Suprapubic skin (tissue), 4 donors: Measurements from ENCODE around the gene SLC43A1. TPM values are rescaled to one million over a fixed set of nuclear protein-coding genes. Genes with fewer than 3 reads are reported as not detected.

Experiments
- DNase-seq, 2 donors: peaks; one replicate each; pipeline ENCODE4 v3.0.0-alpha.2; 2019; ENCODE audit warnings: low spot score in 2 of 2
- H3K27ac ChIP-seq: fragments of 200-600 bp; sonication (generic); one replicate; pipeline ENCODE4 v1.5.1; 2019
- H3K27me3 ChIP-seq: fragments of 200-600 bp; sonication (generic); one replicate; pipeline ENCODE4 v1.5.1; 2019
- H3K36me3 ChIP-seq: fragments of 200-600 bp; sonication (generic); one replicate; pipeline ENCODE4 v1.5.1; 2019
- H3K4me1 ChIP-seq: fragments of 200-600 bp; sonication (generic); one replicate; pipeline ENCODE4 v1.5.1; 2019
- H3K4me3 ChIP-seq: fragments of 200-600 bp; sonication (generic); one replicate; pipeline ENCODE4 v1.5.1; 2019; ENCODE audit warnings: mild to moderate bottlenecking
- H3K9me3 ChIP-seq: fragments of 200-600 bp; sonication (generic); one replicate; pipeline ENCODE4 v1.5.1; 2019
- CTCF ChIP-seq, 2 donors: fragments of 200-600 bp in 1 of 2; fragments of 450-650 bp in 1 of 2; sonication (generic) in 1 of 2; IDR thresholded peaks; one replicate each; pipeline ENCODE4 v1.5.1; 2016 to 2019; ENCODE audit warnings: antibody characterized with exemption in 2 of 2, mild to moderate bottlenecking in 1 of 2, moderate library complexity in 1 of 2
- EP300 ChIP-seq: sonication (generic); formaldehyde crosslinking; IDR thresholded peaks from one replicate; pipeline ENCODE4 v1.6.1; 2017; ENCODE audit warnings: antibody characterized with exemption
- POLR2A ChIP-seq, 2 donors: fragments of 450-650 bp; IDR thresholded peaks; one replicate each; pipeline ENCODE4 v1.6.1; 2017; ENCODE audit warnings: antibody characterized with exemption in 2 of 2, mild to moderate bottlenecking in 2 of 2, moderate library complexity in 2 of 2
- POLR2AphosphoS5 ChIP-seq, 3 donors: sonication (generic); formaldehyde crosslinking; IDR thresholded peaks; one replicate each; pipeline ENCODE4 v1.6.1; 2017; ENCODE audit warnings: antibody characterized with exemption in 3 of 3
- WGBS: methylation state at CpG from one replicate; pipeline ENCODE4 v1.1.5; 2018; 5-methylcytosine and 5-hydroxymethylcytosine counted together
- total RNA-seq, 4 donors: library from RNA; depleted of rRNA; stranded (reverse); fragments of >200 nt; gene quantifications; one replicate each; pipeline ENCODE4 v1.1.0, GENCODE V29; 2016

The SLC43A1 gene
- total RNA-seq, 4 donors from 2014 or later = 13.8 to 48.8 (median 22.3) TPM

GRCh38 chr11:57555393-57555792 lies 39.9 kb upstream of the SLC43A1 start:
- Histone ChIP-seq H3K27ac (no peak overlapping the region), H3K4me1 (no peaks in the 10 kb centered on the region), H3K9me3 (no peaks in the 10 kb centered on the region), H3K36me3 (peaks cover 88% of the 10 kb centered on the region), H3K27me3 (no peaks in the 10 kb centered on the region), H3K4me3 (no peak overlapping the region)
- no peak for DNase-seq
- WGBS = 83% methylated on average over 2 of the region's 2 CpGs
- TF ChIP-seq EP300 (no peak), POLR2AphosphoS5 (IDR thresholded peaks at IDR 0.05) (no peak), POLR2A (IDR thresholded peaks at IDR 0.05) (no peak), CTCF (IDR thresholded peaks at IDR 0.05) (no peak)

- 88% methylated on average over 5 of the region's 5 CpGs for WGBS
- H3K27ac ChIP-seq = no peak overlapping the region
- no peaks in the 10 kb centered on the region for H3K4me1 ChIP-seq
- no peak for TF ChIP-seq EP300
- TF ChIP-seq POLR2A (IDR thresholded peaks at IDR 0.05) = no peak
- no peak for TF ChIP-seq CTCF (IDR thresholded peaks at IDR 0.05)
- no peak for TF ChIP-seq POLR2AphosphoS5 (IDR thresholded peaks at IDR 0.05)
- H3K27me3 ChIP-seq = no peaks in the 10 kb centered on the region
- no peak overlapping the region for H3K4me3 ChIP-seq
- DNase-seq = no peak
- no peaks in the 10 kb centered on the region for H3K9me3 ChIP-seq
- H3K36me3 ChIP-seq = peaks cover 93% of the 10 kb centered on the region
Observed at GRCh38 chr11:57552479-57552878, 37.0 kb upstream of the SLC43A1 start.

GRCh38 chr11:57551941-57552340 lies 36.4 kb upstream of the SLC43A1 start:
- no peaks in the 10 kb centered on the region for H3K9me3 ChIP-seq
- peaks cover 90% of the 10 kb centered on the region for H3K36me3 ChIP-seq
- no peak overlapping the region for H3K27ac ChIP-seq
- WGBS = 91% methylated on average over 4 of the region's 4 CpGs
- H3K27me3 ChIP-seq = no peaks in the 10 kb centered on the region
- TF ChIP-seq POLR2A (IDR thresholded peaks at IDR 0.05) (no peak), EP300 (no peak), POLR2AphosphoS5 (IDR thresholded peaks at IDR 0.05) (no peak), CTCF (IDR thresholded peaks at IDR 0.05) (no peak)
- H3K4me3 ChIP-seq = no peak overlapping the region
- no peak for DNase-seq
- no peaks in the 10 kb centered on the region for H3K4me1 ChIP-seq

GRCh38 chr11:57549983-57550382 lies 34.5 kb upstream of the SLC43A1 start:
- Histone ChIP-seq H3K27me3 (no peaks in the 10 kb centered on the region), H3K27ac (no peak overlapping the region), H3K4me3 (no peak overlapping the region), H3K4me1 (no peaks in the 10 kb centered on the region), H3K36me3 (peaks cover 72% of the 10 kb centered on the region), H3K9me3 (no peaks in the 10 kb centered on the region)
- 91% methylated on average over 8 of the region's 8 CpGs for WGBS
- TF ChIP-seq CTCF (IDR thresholded peaks at IDR 0.05) (no peak), EP300 (no peak), POLR2A (IDR thresholded peaks at IDR 0.05) (no peak), POLR2AphosphoS5 (IDR thresholded peaks at IDR 0.05) (no peak)
- no peak for DNase-seq

GRCh38 chr11:57547854-57548377 lies 32.4 kb upstream of the SLC43A1 start:
- Histone ChIP-seq H3K27me3 (no peaks in the 10 kb centered on the region), H3K9me3 (no peaks in the 10 kb centered on the region), H3K27ac (no peak overlapping the region), H3K4me1 (no peaks in the 10 kb centered on the region), H3K36me3 (peaks cover 52% of the 10 kb centered on the region), H3K4me3 (no peak overlapping the region)
- no peak for DNase-seq
- no peak for TF ChIP-seq POLR2A (IDR thresholded peaks at IDR 0.05)
- no peak for TF ChIP-seq EP300
- no peak for TF ChIP-seq CTCF (IDR thresholded peaks at IDR 0.05)
- no peak for TF ChIP-seq POLR2AphosphoS5 (IDR thresholded peaks at IDR 0.05)
- 35% methylated on average over 6 of the region's 6 CpGs for WGBS
